ENCODE data around the gene C10orf143.

Gene C10orf143

GRCh38 chr10:130054021-130054420, 56.6 kb downstream of the C10orf143 start:
- FAIRE-seq (no peak), DNase-seq (ENCODE audit: low spot score) (no peak)

GRCh38 chr10:130053561-130053960, 57.1 kb downstream of the C10orf143 start:
- no peak for FAIRE-seq

DNA sequence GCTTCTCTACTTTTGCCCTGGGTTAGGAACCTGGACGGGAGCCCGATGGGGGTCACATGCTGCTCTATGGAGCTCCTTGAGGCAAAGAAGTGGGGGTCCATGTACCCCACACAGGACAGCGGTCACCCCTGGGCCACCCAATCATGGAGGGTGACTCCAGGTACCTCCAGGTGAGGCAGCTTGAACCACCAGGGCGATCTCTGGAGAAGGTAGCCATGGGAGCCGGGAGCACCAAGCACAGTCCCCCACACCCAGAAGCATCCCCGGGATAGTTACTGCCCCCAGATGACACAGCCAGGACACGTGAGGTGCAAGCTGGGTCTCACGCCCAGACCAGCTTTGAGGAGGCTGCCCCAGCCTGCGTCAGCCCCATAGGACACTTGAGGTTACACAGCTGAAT, 58.4 kb downstream of the C10orf143 start:
- DNase-seq (ENCODE audit: low spot score) (no peak), FAIRE-seq (no peak)

More at GRCh38 chr10:130053561-130053960, 57.1 kb downstream of the C10orf143 start:
- no peak for DNase-seq (ENCODE audit: low spot score)

- DNase-seq (ENCODE audit: low spot score) (no peak), FAIRE-seq (no peak)
Measured at GRCh38 chr10:130050721-130051120, 59.9 kb downstream of the C10orf143 start.

GRCh38 chr10:130049987-130050386, 60.6 kb downstream of the C10orf143 start:
- FAIRE-seq (no peak), DNase-seq (ENCODE audit: low spot score) (no peak)

DNA sequence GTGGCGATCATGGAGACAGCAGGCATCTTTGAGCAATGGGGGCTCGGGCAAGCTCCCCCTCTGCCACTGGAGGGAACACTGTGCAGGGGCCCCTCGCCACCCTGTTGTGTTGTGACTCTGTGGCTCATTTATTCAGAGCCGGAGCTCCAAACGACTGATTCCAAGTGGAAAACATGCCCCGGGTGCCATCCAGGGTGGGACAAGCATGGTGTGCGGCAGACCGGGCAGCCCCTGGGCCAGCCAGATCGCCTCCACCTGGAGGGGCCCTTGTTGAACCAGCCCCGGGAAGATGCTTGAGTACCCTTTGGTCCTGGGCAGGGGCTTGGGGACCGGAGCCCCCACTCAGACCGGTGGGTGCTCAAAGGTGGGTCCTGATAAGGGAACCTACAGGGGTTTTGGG, 61.4 kb downstream of the C10orf143 start:
- no peak for FAIRE-seq
- DNase-seq (ENCODE audit: low spot score) = no peak

- FAIRE-seq = no peak
- no peak for DNase-seq (ENCODE audit: low spot score)
Measured at GRCh38 chr10:130048081-130048480, 62.5 kb downstream of the C10orf143 start.

DNA sequence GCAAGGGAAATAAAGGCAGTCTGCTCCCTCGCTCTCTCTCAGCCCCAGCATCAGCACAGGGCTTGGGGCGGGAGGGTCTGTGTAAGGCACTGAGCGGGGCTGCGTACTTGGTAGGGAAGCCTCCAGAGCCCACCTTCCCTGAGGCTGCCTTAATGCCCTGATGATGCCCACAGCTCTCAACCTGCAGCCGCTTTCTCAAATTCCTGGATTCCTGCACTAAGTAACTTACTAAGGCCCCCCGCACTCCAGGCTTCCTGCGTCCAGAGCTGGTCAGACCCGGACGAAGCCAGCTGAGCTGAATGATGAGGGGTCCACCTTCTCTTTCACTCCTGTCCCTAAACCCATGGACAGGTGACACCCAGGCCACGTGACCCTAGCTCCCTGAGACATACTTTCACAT, 63.3 kb downstream of the C10orf143 start:
- no peak for DNase-seq (ENCODE audit: low spot score)
- FAIRE-seq = no peak

- DNase-seq (ENCODE audit: low spot score) (no peak), FAIRE-seq (no peak)
Measured at GRCh38 chr10:130046591-130046990, 64.0 kb downstream of the C10orf143 start.

- FAIRE-seq (no peak), DNase-seq (ENCODE audit: low spot score) (no peak)
Measured at GRCh38 chr10:130045801-130046321, 64.8 kb downstream of the C10orf143 start.

DNA sequence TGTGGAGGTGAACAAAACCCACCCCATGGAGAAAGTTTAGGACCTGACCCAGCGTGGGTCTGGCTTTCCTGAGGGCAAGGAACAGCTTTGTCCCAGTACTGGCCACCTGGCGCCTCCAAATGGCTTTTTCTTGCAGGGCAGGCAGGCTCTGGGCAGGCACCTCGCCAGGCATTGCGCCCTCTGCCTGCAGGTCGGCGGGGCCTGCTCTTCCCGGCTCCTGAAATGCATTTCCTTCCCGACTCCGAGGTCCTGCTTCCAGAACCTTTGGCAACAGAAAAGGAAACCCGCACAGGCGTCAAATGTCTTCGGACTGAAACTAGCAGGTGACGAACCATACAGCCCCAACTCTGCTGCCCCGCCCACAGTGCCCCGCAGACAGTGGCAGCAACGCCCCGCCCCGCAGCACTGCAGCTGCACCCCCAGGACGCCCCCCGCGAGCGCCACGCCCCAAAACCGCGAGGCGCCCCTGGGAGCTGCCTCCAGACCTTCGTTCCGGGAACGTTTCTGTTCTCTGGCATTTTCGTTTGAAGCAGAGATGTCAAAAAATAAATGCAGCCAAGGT, 65.5 kb downstream of the C10orf143 start:
- no peak for FAIRE-seq
- DNase-seq (ENCODE audit: low spot score) = no peak

GRCh38 chr10:130044067-130045061, 66.3 kb downstream of the C10orf143 start:
- DNase-seq (ENCODE audit: low spot score) = no peak
- no peak for FAIRE-seq

GRCh38 chr10:130043491-130043890, 67.1 kb downstream of the C10orf143 start:
- FAIRE-seq (no peak), DNase-seq (ENCODE audit: low spot score) (no peak)

DNA sequence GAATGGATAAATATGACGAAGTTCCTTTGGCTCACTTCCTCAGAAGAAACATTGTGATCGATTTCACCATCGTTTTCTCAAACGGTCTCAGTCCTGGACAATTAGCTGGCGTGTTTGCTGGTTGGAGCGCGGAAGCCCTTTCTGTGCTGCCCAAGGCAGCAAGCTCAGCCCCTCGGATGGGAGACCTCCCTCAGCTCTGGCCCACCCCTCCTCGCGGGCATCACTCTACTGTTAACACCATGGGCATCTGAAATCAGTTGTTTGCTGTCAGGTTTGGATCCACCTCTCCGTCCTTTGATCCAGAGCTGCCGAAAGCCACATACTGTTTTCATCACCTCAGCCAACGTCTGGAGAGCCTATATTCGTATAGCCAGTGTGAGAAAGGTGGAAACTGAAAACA, 68.2 kb downstream of the C10orf143 start:
- no peak for DNase-seq (ENCODE audit: low spot score)
- FAIRE-seq = no peak

DNA sequence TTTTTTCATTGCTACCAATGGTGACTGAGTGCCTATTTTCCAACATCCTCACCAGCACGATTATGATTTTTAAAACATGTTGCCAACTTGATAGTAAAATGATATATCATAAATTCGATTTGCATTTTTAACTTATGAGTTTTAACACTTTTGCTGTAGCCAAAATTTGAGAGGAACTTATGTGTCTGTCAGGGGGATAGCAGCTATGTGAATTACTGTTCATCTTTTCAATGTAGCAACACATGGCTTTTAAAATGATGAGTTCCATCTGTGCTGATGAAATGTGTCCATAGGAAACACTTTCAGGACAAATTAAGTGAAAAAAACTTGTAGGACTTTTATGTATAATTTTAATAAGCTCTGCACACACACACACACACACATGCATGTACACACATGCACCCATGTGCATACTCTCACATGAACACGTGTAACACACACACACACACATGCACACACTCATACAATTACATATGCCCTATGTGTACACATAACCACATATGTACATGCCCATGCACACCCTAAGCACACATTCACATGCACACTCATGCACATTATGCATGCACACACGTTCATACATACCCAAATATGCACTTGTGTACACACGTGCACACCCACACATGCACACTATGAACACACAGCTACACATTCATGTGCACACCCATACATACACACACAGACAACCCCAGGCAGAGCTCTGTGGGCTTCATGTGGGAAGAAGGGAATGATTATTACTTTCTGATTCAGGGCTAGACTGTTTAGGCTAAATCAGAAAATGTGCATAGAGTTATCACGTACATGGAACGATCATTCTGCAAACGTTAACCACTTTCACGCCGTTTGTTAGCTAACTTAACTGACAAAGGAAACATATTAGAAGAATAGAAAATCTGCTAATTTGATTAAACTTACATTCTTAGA, 68.9 kb downstream of the C10orf143 start:
- no peak for FAIRE-seq

DNA sequence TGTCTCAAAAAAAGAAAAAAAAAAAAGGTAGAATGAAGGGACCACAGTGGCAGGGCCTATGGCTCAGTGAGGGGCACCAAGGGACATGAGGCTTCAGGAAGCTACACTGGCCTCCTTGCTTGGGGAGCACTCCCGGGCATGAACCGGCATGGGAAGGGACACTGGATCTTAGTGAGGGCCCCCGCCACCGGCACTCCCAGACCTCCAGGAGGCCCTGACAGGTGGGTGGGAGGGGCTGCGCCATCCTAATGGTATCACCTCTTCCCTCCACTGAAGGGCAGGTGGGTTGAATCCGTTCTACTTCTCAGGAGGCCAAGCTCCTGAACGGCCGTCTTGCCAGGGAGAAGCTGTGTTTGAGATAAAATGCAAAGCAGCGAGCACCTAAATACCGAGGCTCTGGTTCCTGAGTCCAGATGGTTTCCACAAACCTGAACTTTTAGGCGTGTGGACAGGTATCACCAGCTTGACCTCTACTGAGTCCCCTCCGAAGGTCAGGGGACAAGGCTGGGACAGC, 69.8 kb downstream of the C10orf143 start:
- FAIRE-seq = no peak
- no peak for DNase-seq (ENCODE audit: low spot score)

More for the DNA sequence above, 68.9 kb downstream of the C10orf143 start:
- no peak for DNase-seq (ENCODE audit: low spot score)

DNA sequence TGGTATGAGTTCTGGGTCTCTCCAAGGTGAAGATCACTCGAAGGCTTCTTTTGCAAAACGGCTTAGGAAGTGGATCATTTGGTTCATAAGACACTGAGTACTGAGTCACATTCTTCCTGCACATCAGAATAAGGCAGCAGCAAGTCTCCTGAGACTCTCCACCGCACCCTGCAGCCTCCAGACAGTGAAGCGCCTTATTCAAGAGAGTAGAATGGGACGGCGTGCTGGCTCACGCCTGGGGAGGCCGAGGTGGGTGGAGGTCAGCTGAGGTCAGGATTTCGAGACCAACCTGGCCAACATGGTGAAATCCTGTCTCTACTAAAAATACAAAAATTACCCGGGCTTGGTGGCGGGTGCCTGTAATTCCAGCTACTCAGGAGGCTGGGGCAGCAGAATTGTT, 70.3 kb downstream of the C10orf143 start:
- DNase-seq (ENCODE audit: low spot score) = no peak
- no peak for FAIRE-seq

- FAIRE-seq (no peak), DNase-seq (ENCODE audit: low spot score) (no peak)
Measured at GRCh38 chr10:130039141-130039540, 71.5 kb downstream of the C10orf143 start.

DNA sequence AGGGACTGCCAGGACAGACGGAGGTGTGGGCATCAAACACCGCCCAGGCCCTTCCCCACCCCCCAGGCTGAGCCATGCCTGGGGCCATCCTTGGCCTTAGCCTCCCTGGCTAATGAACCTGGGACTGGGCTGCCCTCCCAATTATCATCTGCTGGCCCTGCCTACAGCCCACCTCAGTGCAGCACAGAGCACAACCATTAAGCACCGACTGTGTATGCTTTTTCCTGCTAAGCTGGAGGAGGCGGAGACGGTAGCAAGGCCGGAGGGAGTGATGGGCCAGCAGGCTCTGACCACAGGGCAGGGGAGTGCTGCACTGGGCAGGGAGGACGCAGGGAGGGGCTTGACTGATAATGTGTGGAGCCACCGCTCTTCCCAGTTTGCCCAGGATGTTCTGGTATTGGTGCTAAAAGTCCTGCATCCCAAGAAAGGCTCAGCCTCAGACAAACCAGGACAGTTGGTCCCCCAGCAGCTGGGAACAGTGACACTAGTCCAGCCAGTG, 72.0 kb downstream of the C10orf143 start:
- FAIRE-seq (no peak), DNase-seq (ENCODE audit: low spot score) (no peak)

DNA sequence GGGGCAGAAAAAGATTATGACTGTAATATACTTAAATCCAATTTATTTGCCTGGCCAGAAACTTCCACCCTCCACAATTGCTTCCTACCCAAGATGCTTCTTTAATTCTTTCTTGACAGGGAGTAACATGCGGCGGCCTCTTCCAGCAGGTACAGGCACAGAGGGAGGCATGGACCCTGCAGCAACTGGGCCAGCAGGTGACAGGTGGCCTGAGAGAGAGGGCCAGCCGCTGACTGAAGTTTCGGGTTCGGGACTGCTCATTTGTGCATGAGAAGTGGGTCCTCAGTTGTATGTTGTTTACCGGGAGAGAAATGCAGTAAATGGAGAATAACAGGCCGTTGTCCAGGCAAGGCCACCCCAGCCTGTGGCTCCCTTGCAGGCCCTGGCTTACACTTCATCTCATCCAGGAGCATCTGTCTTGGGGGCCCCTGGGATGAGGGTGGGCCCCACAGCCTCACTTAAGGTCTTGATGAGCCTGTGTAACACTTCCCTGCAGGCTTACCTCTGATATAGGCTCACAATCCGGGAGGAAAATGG, 72.5 kb downstream of the C10orf143 start:
- FAIRE-seq (no peak), DNase-seq (ENCODE audit: low spot score) (no peak)

Measured in urothelium cell line (cell line).